Measurements from ENCODE around the gene SRD5A2. TPM values are rescaled to one million over a fixed set of nuclear protein-coding genes. Genes with fewer than 3 reads are reported as not detected.

Gene SRD5A2
- total and polyA plus RNA-seq, 2 donors (not counting 1 experiment from before 2014, with no cell fraction given): not detected

DNA sequence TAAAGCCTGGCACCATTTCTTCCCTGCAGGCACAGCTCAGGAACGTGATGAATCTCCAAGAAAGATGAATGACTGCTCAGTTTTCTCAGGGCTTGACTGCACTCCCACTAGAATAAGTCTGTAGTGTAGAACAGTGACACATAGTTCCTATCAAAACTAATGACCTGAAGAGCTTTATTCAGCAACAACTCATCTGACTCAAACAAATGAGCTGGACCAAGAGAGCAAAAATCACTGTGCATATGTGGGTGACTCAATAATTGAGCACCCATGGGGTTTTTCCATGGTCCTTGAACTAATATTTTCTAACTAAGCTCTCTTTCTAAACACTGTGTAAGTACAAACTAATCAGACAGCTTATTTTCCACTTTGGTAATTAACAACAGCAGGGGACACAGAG, 105.0 kb downstream of the SRD5A2 start:
- no peak overlapping the region for H3K9ac ChIP-seq (ENCODE audit: low read length)
- H3K27ac ChIP-seq (ENCODE audit: low read length in 2 of 2): no peak overlapping the region
- no peak for DNase-seq
- no peaks in the 10 kb centered on the region for H3K36me3 ChIP-seq (replicated peaks in 1 of 2; ENCODE audit: control extremely low read depth in 1 of 2, control insufficient read depth in 1 of 2, extremely low read depth in 1 of 2, insufficient read depth in 2 of 2, low read length in 1 of 2)
- H3K9me3 ChIP-seq (ENCODE audit: control extremely low read depth in 1 of 3, control insufficient read depth in 2 of 3, insufficient read depth in 1 of 3, low read length in 2 of 3): no peaks in the 10 kb centered on the region
- H3K4me1 ChIP-seq (ENCODE audit: control insufficient read depth in 2 of 2, insufficient read depth in 2 of 2, low read length in 2 of 2): no peaks in the 10 kb centered on the region
- Mint-ChIP-seq H3K4me1 (no peaks in the 10 kb centered on the region), H3K27ac (no peak overlapping the region), H3K27me3 (peaks cover 39% of the 10 kb centered on the region), H3K9me3 (ENCODE audit: insufficient read depth) (no peaks in the 10 kb centered on the region), H3K4me3 (no peak overlapping the region)
- H4K20me1 ChIP-seq (ENCODE audit: control insufficient read depth, insufficient read depth, low read length, poor library complexity, severe bottlenecking): no peaks in the 10 kb centered on the region
- H2AFZ ChIP-seq (ENCODE audit: insufficient read depth, low read depth, low read length, poor library complexity, severe bottlenecking): no peak overlapping the region
- CTCF ChIA-PET: no interaction called here
- TF ChIP-seq, protein P1, sequence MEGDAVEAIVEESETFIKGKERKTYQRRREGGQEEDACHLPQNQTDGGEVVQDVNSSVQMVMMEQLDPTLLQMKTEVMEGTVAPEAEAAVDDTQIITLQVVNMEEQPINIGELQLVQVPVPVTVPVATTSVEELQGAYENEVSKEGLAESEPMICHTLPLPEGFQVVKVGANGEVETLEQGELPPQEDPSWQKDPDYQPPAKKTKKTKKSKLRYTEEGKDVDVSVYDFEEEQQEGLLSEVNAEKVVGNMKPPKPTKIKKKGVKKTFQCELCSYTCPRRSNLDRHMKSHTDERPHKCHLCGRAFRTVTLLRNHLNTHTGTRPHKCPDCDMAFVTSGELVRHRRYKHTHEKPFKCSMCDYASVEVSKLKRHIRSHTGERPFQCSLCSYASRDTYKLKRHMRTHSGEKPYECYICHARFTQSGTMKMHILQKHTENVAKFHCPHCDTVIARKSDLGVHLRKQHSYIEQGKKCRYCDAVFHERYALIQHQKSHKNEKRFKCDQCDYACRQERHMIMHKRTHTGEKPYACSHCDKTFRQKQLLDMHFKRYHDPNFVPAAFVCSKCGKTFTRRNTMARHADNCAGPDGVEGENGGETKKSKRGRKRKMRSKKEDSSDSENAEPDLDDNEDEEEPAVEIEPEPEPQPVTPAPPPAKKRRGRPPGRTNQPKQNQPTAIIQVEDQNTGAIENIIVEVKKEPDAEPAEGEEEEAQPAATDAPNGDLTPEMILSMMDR (IDR thresholded peaks at IDR 0.05): no peak
- TF ChIP-seq EZH2 (IDR thresholded peaks at IDR 0.05; ENCODE audit: borderline replicate concordance, insufficient read depth, low read depth, low read length, poor library complexity, severe bottlenecking): no peak
- POLR2A ChIA-PET: no interaction called here
- WGBS (ENCODE audit: insufficient coverage): no CpG with 5 or more reads among the region's 1 CpG
- no peak overlapping the region for H3K4me3 ChIP-seq (ENCODE audit: control extremely low read depth in 1 of 5, extremely low read depth in 1 of 5, insufficient read depth in 1 of 5, low read depth in 2 of 5, low read length in 4 of 5)
- ATAC-seq (ENCODE audit: low read depth): no peak
- no peaks in the 10 kb centered on the region for H3K27me3 ChIP-seq (replicated peaks in 1 of 4; ENCODE audit: control extremely low read depth in 1 of 4, control insufficient read depth in 3 of 4, insufficient read depth in 4 of 4, low read length in 3 of 4)
- no peaks in the 10 kb centered on the region for H3K79me2 ChIP-seq (ENCODE audit: control insufficient read depth, insufficient read depth, low read length)
- no peak overlapping the region for H3K4me2 ChIP-seq (replicated peaks; ENCODE audit: low read depth, low read length, poor library complexity, severe bottlenecking)
- intact Hi-C loops (cut with micrococcal nuclease): no loop called here

DNA sequence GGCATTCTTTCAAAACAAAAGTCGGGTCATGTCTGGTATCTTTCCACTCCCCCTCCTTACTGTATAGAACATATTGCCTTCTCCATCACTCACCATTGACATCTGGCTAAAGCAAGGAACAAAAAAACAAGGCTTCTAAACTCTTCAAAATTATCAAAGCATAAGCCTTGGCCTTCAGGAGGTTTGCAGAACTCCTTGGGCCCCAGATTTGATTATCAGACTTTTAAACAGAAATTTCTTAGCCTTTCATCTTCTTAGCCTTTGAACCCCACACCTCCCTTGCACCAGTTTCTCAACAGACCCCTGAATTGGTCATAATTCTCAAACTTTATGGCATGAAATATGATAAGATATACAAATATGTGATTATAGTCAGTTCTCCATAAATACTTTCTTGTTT, 106.4 kb downstream of the SRD5A2 start:
- no peak overlapping the region for H3K4me3 Mint-ChIP-seq
- H3K9me3 Mint-ChIP-seq (ENCODE audit: insufficient read depth): no peaks in the 10 kb centered on the region
- H3K27ac Mint-ChIP-seq: no peak overlapping the region
- H3K27me3 ChIP-seq (replicated peaks in 1 of 4; ENCODE audit: control extremely low read depth in 1 of 4, control insufficient read depth in 3 of 4, insufficient read depth in 4 of 4, low read length in 3 of 4): no peaks in the 10 kb centered on the region
- ChIA-PET CTCF (no interaction called here), POLR2A (no interaction called here)
- intact Hi-C loops (cut with micrococcal nuclease): no loop called here
- TF ChIP-seq EZH2 (IDR thresholded peaks at IDR 0.05; ENCODE audit: borderline replicate concordance, insufficient read depth, low read depth, low read length, poor library complexity, severe bottlenecking): no peak
- TF ChIP-seq, protein P1 (IDR thresholded peaks at IDR 0.05): no peak
- no peaks in the 10 kb centered on the region for H3K4me1 Mint-ChIP-seq
- no peak overlapping the region for H3K4me3 ChIP-seq (ENCODE audit: control extremely low read depth in 1 of 5, extremely low read depth in 1 of 5, insufficient read depth in 1 of 5, low read depth in 2 of 5, low read length in 4 of 5)
- H3K4me1 ChIP-seq (ENCODE audit: control insufficient read depth in 2 of 2, insufficient read depth in 2 of 2, low read length in 2 of 2): no peaks in the 10 kb centered on the region
- no peaks in the 10 kb centered on the region for H4K20me1 ChIP-seq (ENCODE audit: control insufficient read depth, insufficient read depth, low read length, poor library complexity, severe bottlenecking)
- H3K27me3 Mint-ChIP-seq: peaks cover 39% of the 10 kb centered on the region
- H3K9ac ChIP-seq (ENCODE audit: low read length): no peak overlapping the region
- 38% methylated on average over 1 of the region's 1 CpG for WGBS (ENCODE audit: insufficient coverage)
- DNase-seq: no peak
- H3K36me3 ChIP-seq (replicated peaks in 1 of 2; ENCODE audit: control extremely low read depth in 1 of 2, control insufficient read depth in 1 of 2, extremely low read depth in 1 of 2, insufficient read depth in 2 of 2, low read length in 1 of 2): no peaks in the 10 kb centered on the region
- no peak for ATAC-seq (ENCODE audit: low read depth)
- H3K79me2 ChIP-seq (ENCODE audit: control insufficient read depth, insufficient read depth, low read length): no peaks in the 10 kb centered on the region
- H3K9me3 ChIP-seq (ENCODE audit: control extremely low read depth in 1 of 3, control insufficient read depth in 2 of 3, insufficient read depth in 1 of 3, low read length in 2 of 3): no peaks in the 10 kb centered on the region
- H2AFZ ChIP-seq (ENCODE audit: insufficient read depth, low read depth, low read length, poor library complexity, severe bottlenecking): no peak overlapping the region
- H3K4me2 ChIP-seq (replicated peaks; ENCODE audit: low read depth, low read length, poor library complexity, severe bottlenecking): no peak overlapping the region
- no peak overlapping the region for H3K27ac ChIP-seq (ENCODE audit: low read length in 2 of 2)

Other genes starting within 250 kb of the SRD5A2 start
- gene XDH, start 166.2 kb downstream of the SRD5A2 start, total RNA-seq: not detected in 2 replicates
- gene XDH, start 166.2 kb downstream of the SRD5A2 start, polyA plus RNA-seq: not detected in 2 replicates